Measurements from ENCODE around the gene BTBD2. TPM values are rescaled to one million over a fixed set of nuclear protein-coding genes. Genes with fewer than 3 reads are reported as not detected.

BTBD2 gene
- total and polyA plus RNA-seq, 2 donors (not counting 1 experiment from before 2014, with no cell fraction given) = 75.2 to 85.6 TPM

DNA sequence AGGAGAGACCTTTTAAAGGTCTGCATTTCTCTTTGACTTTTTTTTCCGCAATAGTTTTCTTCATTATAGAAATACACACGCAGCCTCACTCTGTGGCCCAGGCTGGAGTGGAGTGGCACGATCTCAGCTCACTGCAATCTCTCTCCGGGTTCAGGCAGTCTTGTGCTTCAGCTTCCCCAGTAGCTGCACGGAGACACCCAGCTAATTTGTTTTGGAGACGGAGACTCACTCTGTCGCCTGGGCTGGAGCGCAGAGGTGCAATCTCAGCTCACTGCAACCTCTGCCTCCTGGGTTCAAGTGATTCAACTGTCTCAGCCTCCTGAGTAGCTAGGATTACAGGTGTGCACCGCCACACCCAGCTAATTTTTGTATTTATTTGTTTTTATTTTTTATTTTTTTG, 47.3 kb upstream of the BTBD2 start:
- Histone ChIP-seq H3K9ac (ENCODE audit: low read length) (no peak overlapping the region), H3K27me3 (replicated peaks in 1 of 4; ENCODE audit: control extremely low read depth in 1 of 4, control insufficient read depth in 3 of 4, insufficient read depth in 4 of 4, low read length in 3 of 4) (no peaks in the 10 kb centered on the region), H4K20me1 (ENCODE audit: control insufficient read depth, insufficient read depth, low read length, poor library complexity, severe bottlenecking) (no peaks in the 10 kb centered on the region), H3K79me2 (ENCODE audit: control insufficient read depth, insufficient read depth, low read length) (peaks cover 62% of the 10 kb centered on the region), H3K4me2 (replicated peaks; ENCODE audit: low read depth, low read length, poor library complexity, severe bottlenecking) (peak overlapping the region; percentile 98), H2AFZ (ENCODE audit: insufficient read depth, low read depth, low read length, poor library complexity, severe bottlenecking) (no peak overlapping the region), H3K9me3 (ENCODE audit: control extremely low read depth in 1 of 3, control insufficient read depth in 2 of 3, insufficient read depth in 1 of 3, low read length in 2 of 3) (no peaks in the 10 kb centered on the region), H3K4me1 (ENCODE audit: control insufficient read depth in 2 of 2, insufficient read depth in 2 of 2, low read length in 2 of 2) (peaks cover 19 to 60% of the 10 kb centered on the region in 2 donors), H3K36me3 (replicated peaks in 1 of 2; ENCODE audit: control extremely low read depth in 1 of 2, control insufficient read depth in 1 of 2, extremely low read depth in 1 of 2, insufficient read depth in 2 of 2, low read length in 1 of 2) (no peaks in the 10 kb centered on the region), H3K27ac (ENCODE audit: low read length in 2 of 2) (no peak overlapping the region), H3K4me3 (ENCODE audit: control extremely low read depth in 1 of 5, extremely low read depth in 1 of 5, insufficient read depth in 1 of 5, low read depth in 2 of 5, low read length in 4 of 5) (no peak overlapping the region)
- no peaks in the 10 kb centered on the region for H3K9me3 Mint-ChIP-seq (ENCODE audit: insufficient read depth)
- ATAC-seq (ENCODE audit: low read depth) (no peak), DNase-seq (no peak)
- WGBS (ENCODE audit: insufficient coverage) = 83% methylated on average over 8 of the region's 9 CpGs
- H3K27ac Mint-ChIP-seq = peak overlapping the region; percentile 63
- intact Hi-C loops (cut with micrococcal nuclease) = no loop called here
- H3K27me3 Mint-ChIP-seq = no peaks in the 10 kb centered on the region
- ChIA-PET POLR2A (interaction anchor here (0.6 to 4.3 kb wide), 8 partner anchors 10 to 32 kb away, joined by 3 to 41 read pairs (median 4); partner anchors contain the start of genes IZUMO4, MKNK2 and MOB3A), CTCF (interaction anchor here (0.8 to 1.6 kb wide), 3 partner anchors 9 to 166 kb away, joined by 3 to 6 read pairs (median 5); no protein-coding TSS in a partner anchor)
- H3K4me3 Mint-ChIP-seq = peak overlapping the region; percentile 95
- peaks cover 40% of the 10 kb centered on the region for H3K4me1 Mint-ChIP-seq
- TF ChIP-seq EZH2 (IDR thresholded peaks at IDR 0.05; ENCODE audit: borderline replicate concordance, insufficient read depth, low read depth, low read length, poor library complexity, severe bottlenecking) = no peak
- TF ChIP-seq, protein P1, sequence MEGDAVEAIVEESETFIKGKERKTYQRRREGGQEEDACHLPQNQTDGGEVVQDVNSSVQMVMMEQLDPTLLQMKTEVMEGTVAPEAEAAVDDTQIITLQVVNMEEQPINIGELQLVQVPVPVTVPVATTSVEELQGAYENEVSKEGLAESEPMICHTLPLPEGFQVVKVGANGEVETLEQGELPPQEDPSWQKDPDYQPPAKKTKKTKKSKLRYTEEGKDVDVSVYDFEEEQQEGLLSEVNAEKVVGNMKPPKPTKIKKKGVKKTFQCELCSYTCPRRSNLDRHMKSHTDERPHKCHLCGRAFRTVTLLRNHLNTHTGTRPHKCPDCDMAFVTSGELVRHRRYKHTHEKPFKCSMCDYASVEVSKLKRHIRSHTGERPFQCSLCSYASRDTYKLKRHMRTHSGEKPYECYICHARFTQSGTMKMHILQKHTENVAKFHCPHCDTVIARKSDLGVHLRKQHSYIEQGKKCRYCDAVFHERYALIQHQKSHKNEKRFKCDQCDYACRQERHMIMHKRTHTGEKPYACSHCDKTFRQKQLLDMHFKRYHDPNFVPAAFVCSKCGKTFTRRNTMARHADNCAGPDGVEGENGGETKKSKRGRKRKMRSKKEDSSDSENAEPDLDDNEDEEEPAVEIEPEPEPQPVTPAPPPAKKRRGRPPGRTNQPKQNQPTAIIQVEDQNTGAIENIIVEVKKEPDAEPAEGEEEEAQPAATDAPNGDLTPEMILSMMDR (IDR thresholded peaks at IDR 0.05) = no peak

DNA sequence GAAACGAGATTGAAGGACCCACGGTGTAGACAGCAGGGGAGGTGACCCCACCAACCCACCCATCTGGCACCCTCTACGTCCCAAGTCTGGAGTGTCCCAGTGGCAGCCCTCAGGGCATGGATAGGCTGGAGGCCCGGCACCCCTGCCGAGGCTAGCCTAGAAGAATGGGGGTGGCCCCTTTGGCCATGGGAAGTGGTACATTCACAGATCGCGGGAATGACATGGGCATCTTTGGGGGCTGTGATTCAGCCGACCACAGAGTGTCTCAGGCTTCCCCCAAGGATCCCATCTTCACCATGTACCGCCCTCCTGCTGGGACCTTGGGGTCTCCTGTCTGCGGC, 46.8 kb upstream of the BTBD2 start:
- Histone ChIP-seq H3K27ac (ENCODE audit: low read length in 2 of 2) (no peak overlapping the region), H4K20me1 (ENCODE audit: control insufficient read depth, insufficient read depth, low read length, poor library complexity, severe bottlenecking) (no peaks in the 10 kb centered on the region), H3K4me1 (ENCODE audit: control insufficient read depth in 2 of 2, insufficient read depth in 2 of 2, low read length in 2 of 2) (peaks cover 24 to 61% of the 10 kb centered on the region in 2 donors), H3K9me3 (ENCODE audit: control extremely low read depth in 1 of 3, control insufficient read depth in 2 of 3, insufficient read depth in 1 of 3, low read length in 2 of 3) (no peaks in the 10 kb centered on the region), H3K27me3 (replicated peaks in 1 of 4; ENCODE audit: control extremely low read depth in 1 of 4, control insufficient read depth in 3 of 4, insufficient read depth in 4 of 4, low read length in 3 of 4) (no peaks in the 10 kb centered on the region), H3K36me3 (replicated peaks in 1 of 2; ENCODE audit: control extremely low read depth in 1 of 2, control insufficient read depth in 1 of 2, extremely low read depth in 1 of 2, insufficient read depth in 2 of 2, low read length in 1 of 2) (no peaks in the 10 kb centered on the region), H3K79me2 (ENCODE audit: control insufficient read depth, insufficient read depth, low read length) (peaks cover 61% of the 10 kb centered on the region), H3K4me2 (replicated peaks; ENCODE audit: low read depth, low read length, poor library complexity, severe bottlenecking) (peak overlapping the region; percentile 98), H3K4me3 (ENCODE audit: control extremely low read depth in 1 of 5, extremely low read depth in 1 of 5, insufficient read depth in 1 of 5, low read depth in 2 of 5, low read length in 4 of 5) (peak overlapping the region in 3 of 5 experiments; percentile 78 to 94 (median 84)), H2AFZ (ENCODE audit: insufficient read depth, low read depth, low read length, poor library complexity, severe bottlenecking) (no peak overlapping the region), H3K9ac (ENCODE audit: low read length) (peak overlapping the region; percentile 89)
- CTCF ChIA-PET = interaction anchor here (0.7 to 1.0 kb wide), 3 partner anchors 10 to 27 kb away, joined by 3 to 4 read pairs (median 3); no protein-coding TSS in a partner anchor
- WGBS (ENCODE audit: insufficient coverage) = 57% methylated on average over 10 of the region's 10 CpGs
- DNase-seq = no peak
- H3K4me1 Mint-ChIP-seq = peaks cover 40% of the 10 kb centered on the region
- POLR2A ChIA-PET = interaction anchor here (0.5 to 4.3 kb wide), 8 partner anchors 10 to 241 kb away, joined by 3 to 41 read pairs (median 6); partner anchors contain the start of genes IZUMO4, MKNK2 and MOB3A
- H3K27ac Mint-ChIP-seq = peak overlapping the region; percentile 95
- H3K4me3 Mint-ChIP-seq = peak overlapping the region; percentile 95
- H3K9me3 Mint-ChIP-seq (ENCODE audit: insufficient read depth) = no peaks in the 10 kb centered on the region
- H3K27me3 Mint-ChIP-seq = no peaks in the 10 kb centered on the region
- intact Hi-C loops (cut with micrococcal nuclease) = no loop called here
- TF ChIP-seq, protein P1 (IDR thresholded peaks at IDR 0.05) = no peak
- no peak for TF ChIP-seq EZH2 (IDR thresholded peaks at IDR 0.05; ENCODE audit: borderline replicate concordance, insufficient read depth, low read depth, low read length, poor library complexity, severe bottlenecking)
- ATAC-seq (ENCODE audit: low read depth) = no peak

Data from B cell (primary cell).